Measurements from ENCODE around the gene PPP1R14D.
A peak's percentile ranks its signal among the peaks of the same experiment; 100 is the strongest.

Gene PPP1R14D, protein sequence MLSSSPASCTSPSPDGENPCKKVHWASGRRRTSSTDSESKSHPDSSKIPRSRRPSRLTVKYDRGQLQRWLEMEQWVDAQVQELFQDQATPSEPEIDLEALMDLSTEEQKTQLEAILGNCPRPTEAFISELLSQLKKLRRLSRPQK

DNA sequence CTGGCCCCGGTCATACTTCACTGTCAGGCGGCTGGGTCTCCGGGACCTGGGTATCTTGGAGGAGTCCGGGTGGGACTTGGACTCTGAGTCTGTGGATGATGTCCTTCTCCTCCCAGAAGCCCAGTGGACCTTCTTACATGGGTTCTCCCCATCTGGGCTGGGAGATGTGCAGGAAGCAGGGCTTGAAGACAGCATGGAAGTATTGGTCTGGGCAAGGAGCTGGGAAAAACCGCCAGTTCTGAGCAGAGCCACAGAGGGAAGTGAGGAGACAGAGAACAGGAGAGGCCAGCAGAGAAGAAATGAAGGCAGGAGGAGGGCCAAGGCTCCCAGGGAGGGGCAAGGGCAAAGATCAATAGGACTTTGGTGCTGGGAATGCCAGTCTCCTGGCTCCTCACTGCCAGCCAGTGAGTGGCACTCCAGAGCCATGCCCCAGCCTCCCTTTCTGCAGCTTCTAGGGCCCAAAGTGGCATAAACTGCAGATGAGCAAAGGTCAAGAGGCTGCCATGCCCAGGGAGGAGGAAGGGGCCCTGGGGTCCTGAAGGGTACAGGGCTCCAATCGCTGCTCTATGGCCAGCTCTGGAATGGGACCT is at the start of gene PPP1R14D:
Gene PPP1R14D (minus strand): TSS at position 262 of the 590 bp plus-strand sequence. CDS start 67 bp downstream, at position 195.
- TF ChIP-seq, protein P1, sequence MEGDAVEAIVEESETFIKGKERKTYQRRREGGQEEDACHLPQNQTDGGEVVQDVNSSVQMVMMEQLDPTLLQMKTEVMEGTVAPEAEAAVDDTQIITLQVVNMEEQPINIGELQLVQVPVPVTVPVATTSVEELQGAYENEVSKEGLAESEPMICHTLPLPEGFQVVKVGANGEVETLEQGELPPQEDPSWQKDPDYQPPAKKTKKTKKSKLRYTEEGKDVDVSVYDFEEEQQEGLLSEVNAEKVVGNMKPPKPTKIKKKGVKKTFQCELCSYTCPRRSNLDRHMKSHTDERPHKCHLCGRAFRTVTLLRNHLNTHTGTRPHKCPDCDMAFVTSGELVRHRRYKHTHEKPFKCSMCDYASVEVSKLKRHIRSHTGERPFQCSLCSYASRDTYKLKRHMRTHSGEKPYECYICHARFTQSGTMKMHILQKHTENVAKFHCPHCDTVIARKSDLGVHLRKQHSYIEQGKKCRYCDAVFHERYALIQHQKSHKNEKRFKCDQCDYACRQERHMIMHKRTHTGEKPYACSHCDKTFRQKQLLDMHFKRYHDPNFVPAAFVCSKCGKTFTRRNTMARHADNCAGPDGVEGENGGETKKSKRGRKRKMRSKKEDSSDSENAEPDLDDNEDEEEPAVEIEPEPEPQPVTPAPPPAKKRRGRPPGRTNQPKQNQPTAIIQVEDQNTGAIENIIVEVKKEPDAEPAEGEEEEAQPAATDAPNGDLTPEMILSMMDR (conservative IDR thresholded peaks at IDR 0.05), result no peak
- H3K27ac ChIP-seq, result no peak within 1 kb of the TSS

- no peak overlapping the region for H3K27ac ChIP-seq
- TF ChIP-seq, protein P1 (conservative IDR thresholded peaks at IDR 0.05), result no peak
These were observed 49.2 kb upstream of the PPP1R14D start for GRCh38 chr15:40877694-40878093.

GRCh38 chr15:40875991-40876730 is 47.7 kb upstream of the PPP1R14D start:
- TF ChIP-seq, protein P1 (conservative IDR thresholded peaks at IDR 0.05), result no peak
- no peak overlapping the region for H3K27ac ChIP-seq

DNA sequence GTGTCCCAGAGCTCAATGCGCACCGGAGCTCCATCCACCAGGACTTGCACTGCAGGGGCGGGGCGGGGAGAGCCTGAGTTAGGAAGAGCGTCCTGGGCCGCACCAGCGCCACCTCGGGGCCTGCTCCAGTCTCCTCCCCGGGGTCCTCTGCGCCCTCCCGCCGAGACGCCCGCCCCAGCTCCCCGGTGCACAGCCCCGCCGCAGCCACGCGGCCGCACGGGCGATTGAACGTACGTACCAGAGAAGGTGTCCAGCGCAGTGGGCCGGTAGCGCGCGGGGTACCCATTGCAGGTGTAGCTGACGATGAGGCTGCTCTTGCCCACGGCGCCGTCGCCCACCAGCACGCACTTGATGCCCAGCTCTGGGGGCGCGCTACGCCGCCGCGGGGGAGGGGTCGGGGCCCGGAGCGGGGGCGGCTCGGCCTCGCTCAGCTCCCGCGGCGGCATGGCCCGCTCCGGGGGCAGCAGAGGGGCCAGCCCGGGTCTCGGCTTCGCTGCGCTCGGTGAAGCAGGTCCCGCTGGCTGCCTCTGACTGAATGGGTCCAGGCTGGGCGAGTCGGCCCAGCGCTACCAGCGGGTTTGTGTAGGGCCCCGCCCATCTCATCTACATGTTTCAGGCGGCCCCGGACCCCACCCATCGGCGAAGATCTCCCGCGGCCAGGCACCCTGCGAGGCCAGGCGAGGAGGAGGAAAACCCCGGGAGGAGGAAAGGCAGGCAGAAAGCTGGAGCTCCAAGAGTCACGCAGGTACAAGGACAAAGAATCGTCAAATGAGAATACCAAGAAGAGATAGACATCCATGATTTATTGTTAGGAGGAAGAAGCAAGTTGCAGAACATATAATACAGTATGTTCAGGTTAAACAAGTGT is 45.4 kb upstream of the PPP1R14D start, which contains the start of gene RHOV:
Gene RHOV (minus strand): TSS at position 541 of the 868 bp plus-strand sequence. CDS start 95 bp downstream, at position 446.
- H3K27ac ChIP-seq, result peak within 1 kb of the TSS; percentile 71

DNA sequence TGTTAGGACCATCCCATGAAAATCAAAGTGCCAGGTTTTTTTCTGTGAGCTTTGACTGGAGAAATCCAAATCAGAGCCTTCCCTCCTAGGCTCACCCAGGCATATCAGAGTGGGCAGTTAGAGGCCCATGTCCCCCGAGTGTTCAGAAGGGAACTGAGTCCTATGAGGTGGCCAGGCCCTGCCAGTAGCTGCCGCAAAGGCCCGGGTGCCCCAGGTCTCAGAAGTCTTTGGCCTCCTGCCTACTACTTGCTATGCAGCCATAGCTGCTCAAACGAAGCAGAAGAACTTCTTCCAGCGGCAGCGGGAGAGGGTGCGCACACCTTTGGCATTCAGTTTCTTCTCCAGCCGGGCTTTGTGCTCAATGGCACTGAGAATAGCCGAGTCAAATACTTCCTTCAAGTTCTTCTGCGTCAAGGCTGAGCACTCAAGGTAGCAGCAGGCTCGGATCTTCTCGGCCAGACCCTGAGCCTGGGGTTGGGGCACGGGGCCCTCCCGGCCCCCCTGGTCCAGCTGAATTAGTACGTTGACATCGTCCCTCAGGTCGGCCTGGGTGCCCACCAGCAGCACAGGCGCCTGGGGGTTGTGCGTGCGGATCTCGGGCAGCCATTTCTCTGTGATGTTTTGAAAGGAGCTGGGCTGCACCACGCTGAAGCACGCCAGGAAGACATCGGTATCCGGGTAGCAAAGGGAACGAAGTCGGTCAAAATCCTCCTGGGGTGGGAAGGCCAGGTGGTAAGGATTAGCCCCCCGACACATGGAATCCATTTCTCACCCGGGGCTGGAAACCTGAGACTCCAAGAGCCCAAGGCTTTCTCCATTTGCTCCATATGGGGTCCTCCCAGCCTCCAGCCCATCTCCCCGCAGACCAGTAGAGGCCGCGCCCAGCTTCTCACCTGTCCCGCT is 44.5 kb upstream of the PPP1R14D start:
- peak overlapping the region; percentile 71 for H3K27ac ChIP-seq
- TF ChIP-seq, protein P1 (conservative IDR thresholded peaks at IDR 0.05), result no peak

More for the DNA sequence above, 45.4 kb upstream of the PPP1R14D start, which contains the start of gene RHOV:
- TF ChIP-seq, protein P1 (conservative IDR thresholded peaks at IDR 0.05), result peak; percentile 75

GRCh38 chr15:40871749-40872617 is 43.5 kb upstream of the PPP1R14D start:
- no peak overlapping the region for H3K27ac ChIP-seq
- TF ChIP-seq, protein P1 (conservative IDR thresholded peaks at IDR 0.05), result no peak

Measured in VCaP (cell line).